GM21390 (cell line): ENCODE results near the gene WBP1L.
"Not testable (repeated sequence)": the region's sequence is repeated elsewhere in the genome, so short reads cannot be mapped to it uniquely, and the experiment has no call there.

Experiments used
- ATAC-seq: cut with Tn5 transposase; IDR thresholded peaks from one replicate; pipeline ENCODE4 v1.9.1; 2021; ENCODE audit not compliant: unreplicated experiment

WBP1L gene

DNA sequence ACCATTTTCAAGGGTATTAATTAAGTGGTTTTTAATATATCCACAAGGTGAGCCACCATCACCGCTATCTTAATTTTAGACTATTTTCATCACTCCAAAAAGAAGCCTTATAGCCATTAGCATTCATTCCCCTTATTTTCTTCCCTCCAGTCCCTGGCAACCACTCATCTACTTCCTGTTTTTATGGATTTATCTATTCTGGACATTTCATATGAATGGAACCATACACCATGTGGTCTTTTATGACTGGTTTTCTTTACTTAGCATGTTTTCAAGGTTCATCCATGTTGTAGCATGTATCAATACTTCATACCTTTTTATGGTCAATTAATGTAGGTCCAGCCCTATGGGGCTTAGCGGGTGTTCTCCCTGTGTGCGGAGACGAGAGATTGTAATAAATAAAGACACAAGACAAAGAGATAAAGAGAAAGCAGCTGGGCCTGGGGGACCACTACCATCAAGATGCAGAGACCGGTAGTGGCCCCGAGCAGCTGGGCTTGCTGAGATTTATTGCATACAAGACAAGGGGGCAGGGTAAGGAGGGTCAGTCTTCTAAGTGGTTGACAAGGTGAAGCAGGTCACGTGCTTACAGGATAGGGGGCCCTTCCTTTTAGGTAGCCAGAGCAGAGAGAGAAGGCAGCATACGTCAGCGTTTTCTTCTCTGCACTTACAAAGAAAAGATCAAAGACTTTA is 14.6 kb downstream of the WBP1L start:
- no peak for ATAC-seq

- not testable (repeated sequence) for ATAC-seq
Observed at GRCh38 chr10:102758933-102759262, 15.2 kb downstream of the WBP1L start.

- ATAC-seq: no peak
Observed at GRCh38 chr10:102759497-102760210, 15.9 kb downstream of the WBP1L start.

- no peak for ATAC-seq
Observed at GRCh38 chr10:102761981-102762380, 18.2 kb downstream of the WBP1L start.

DNA sequence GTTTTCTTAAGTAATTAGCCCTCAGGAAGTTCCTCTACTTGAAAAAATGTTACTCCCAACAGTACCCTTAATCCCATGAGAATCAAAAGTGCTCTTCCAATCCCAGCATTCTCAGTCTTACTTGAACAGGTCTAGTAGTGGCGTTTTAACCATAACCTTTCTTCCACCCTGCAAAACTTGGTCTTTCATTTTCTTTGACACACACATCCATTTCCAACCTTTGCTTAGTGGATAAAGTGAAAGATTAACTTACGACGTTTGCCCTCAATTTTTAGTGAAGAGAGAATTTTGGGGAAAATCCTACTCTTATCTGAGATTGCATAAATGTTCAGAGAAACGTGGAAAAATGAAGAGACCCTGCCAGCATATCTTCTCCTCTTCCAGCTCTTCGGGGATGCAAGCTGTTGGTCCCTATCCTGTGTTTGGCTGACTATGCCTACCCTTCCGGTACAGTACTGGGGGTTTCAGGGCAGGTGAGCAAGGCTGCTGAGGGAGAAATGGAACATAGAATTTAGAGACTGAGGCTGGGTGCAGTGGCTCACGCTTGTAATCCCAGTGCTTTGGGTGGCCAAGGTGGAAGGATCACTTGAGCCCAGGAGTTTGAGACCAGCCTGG is 18.8 kb downstream of the WBP1L start:
- no peak for ATAC-seq

DNA sequence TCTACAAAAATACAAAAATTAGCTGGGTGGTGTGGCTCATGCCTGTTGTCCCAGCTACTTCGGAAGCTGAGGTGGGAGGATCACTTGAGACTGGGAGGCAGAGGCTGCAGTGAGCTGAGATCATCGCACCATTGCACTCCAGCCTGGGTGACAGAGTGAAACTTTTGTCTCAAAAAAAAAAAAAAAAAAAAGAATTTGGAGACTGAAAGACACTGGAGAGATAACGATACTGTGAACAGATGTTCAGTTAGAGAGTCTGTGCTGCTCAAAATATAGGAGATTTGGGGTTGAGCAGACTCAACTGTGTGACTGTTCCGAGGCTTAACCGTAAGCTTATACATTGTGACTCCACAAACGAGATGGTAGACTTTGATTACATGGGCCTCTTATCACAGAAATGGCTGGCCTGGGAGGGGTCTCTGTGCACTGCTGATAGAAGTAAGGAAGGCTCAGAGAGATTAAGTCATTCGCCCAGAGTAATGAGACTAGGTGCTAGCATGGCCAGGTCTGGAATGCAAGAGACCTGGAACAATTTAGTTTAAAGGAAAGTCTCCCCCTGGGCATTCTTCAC is 19.4 kb downstream of the WBP1L start:
- ATAC-seq: no peak

GRCh38 chr10:102764470-102765161 is 20.9 kb downstream of the WBP1L start:
- no peak for ATAC-seq

DNA sequence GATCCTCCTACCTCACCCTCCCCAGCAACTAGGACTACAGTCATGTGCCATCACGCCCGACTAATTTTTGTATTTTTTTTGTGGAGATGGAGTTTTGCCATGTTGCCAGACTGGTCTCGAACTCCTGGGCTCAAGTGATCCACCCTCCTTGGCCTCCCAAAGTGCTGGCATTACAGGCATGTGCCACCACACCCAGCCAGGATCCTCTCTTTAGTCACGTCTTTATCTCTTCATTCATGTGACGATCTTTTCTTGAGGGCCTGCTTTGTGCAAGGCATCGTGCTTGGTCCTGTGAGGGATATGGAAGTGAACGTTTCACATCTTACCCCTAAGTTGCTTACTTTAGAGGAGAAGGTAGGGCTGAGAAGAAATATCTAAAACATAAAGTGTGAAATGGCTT is 21.6 kb downstream of the WBP1L start:
- ATAC-seq: no peak

- ATAC-seq: no peak
Observed at GRCh38 chr10:102767428-102768160, 23.8 kb downstream of the WBP1L start.

DNA sequence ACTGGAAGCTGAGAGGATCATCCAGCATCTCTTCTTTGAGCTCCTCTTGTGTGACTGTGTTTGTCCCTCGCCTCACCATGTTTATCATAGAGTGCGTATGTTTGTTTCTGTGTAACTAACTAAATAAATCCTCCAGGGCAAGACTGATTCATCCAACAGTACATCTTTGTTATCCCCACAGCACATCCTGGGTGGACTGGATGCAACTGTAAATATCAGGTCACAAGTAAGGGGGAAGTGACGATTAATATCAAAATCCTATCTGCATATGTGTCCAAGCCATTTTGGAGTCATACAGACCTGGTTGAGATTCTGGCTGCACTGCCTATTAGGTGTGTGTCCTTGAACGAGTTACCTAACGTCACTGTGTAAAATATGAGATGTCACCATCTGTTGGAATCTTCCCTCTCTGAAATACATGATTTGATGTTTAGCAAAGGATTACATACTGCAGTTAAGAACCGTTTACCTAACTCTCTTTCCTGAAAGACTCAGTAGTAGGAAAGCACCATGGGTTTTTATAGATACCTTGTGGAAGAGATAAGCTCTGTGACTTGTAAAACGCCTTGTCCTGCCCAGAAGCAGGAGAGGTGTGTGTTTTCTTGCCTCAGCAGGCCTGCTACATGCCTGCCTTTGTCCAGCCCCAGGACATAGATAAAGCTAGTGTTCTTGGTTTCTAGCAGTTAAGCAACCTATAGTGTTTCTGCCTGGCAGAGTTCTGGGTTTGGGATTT is 25.8 kb downstream of the WBP1L start:
- no peak for ATAC-seq

- no peak for ATAC-seq
Observed at GRCh38 chr10:102770108-102770482, 26.3 kb downstream of the WBP1L start.

- no peak for ATAC-seq
Observed at GRCh38 chr10:102770792-102771191, 27.0 kb downstream of the WBP1L start.

- no peak for ATAC-seq
Observed at GRCh38 chr10:102773320-102773719, 29.6 kb downstream of the WBP1L start.

GRCh38 chr10:102773986-102774385 is 30.2 kb downstream of the WBP1L start:
- ATAC-seq: no peak

DNA sequence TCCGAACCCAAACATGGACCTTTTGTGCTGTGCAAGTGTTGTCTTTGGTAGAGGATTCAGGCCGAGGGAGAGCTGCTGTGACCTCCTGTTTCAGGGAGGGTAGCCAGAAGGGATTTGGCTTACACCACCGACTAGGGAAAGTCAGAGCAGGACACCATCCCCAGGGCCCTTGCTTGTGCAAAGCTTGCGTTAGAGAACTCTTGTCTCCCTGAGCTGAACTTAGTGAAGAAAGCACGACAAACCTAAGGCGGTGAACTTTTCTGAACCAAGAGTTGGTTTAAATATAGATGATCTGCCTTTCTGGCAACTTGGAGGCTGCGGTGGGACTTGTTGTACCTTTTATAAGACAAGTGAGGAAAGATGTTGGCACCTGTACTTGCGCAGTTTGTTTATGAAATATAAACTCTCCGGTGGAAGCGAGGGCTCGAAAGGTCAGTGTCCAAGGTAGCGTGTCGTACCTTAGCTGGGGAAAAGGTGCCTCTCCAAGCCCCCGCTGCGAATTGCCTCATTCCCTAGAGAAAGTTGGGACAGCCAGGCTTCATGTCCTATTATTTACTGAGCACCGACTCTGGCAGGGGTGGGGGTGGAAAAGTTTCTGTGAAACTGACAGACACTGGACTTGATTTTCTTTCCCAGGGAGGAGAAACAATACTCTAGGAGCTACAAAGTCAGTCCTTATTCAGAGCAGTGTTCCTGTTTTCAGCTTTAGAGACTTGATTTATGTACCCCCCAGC is 31.6 kb downstream of the WBP1L start:
- no peak for ATAC-seq

- ATAC-seq: no peak
Observed at GRCh38 chr10:102775935-102776669, 32.4 kb downstream of the WBP1L start.

DNA sequence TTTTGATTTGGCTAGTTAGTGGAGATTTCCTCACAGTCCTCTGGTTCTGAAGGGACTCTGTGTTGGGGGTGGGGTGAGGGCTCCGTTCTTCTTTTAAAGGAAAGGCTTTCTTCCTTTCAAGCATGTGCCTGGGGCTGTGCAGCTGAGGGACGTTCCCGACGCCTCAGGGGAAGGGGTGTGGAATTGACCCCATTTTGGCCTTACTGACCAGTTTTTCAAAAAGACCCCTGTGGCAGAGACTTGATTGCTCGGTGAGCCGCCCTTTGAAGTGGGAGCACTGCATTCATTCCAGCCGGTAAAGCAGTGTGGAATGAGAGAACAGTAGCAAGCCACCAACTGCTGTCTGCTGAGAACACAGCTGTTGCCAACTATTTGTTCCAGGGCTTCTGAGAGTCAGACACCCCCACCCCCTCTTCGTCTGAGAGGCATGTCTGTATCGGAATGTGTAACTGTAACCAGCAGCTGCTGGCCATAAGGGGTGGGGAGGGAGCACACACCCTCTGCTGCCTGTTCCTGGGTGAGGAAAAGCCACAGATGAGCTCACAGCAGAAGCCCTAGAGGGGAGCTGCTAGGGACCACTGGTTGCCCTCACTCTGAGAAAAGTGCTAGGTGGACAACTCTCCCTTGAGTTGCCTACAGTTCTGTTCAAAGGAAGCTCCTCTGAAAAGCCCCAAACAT is 33.2 kb downstream of the WBP1L start:
- ATAC-seq: no peak
